Measurements from ENCODE around the gene TSPY8.
"Not testable (repeated sequence)": the region's sequence is repeated elsewhere in the genome, so short reads cannot be mapped to it uniquely, and the experiment has no call there.

The TSPY8 gene

GRCh38 chrY:9357497-9357896 lies at the start of gene TSPY8:
Gene TSPY8, plus strand, starts transcription at chrY:9357797. Its CDS starts 46 bp downstream, at chrY:9357843.
- H3K9ac ChIP-seq (ENCODE audit: low read depth in 1 of 2, low read length in 2 of 2); H3K4me1 ChIP-seq (ENCODE audit: control insufficient read depth in 1 of 2, insufficient read depth in 2 of 2, low read length in 2 of 2); H3K27me3 ChIP-seq (ENCODE audit: control insufficient read depth in 1 of 2, insufficient read depth in 2 of 2, low read length in 2 of 2); H3K36me3 ChIP-seq (ENCODE audit: control insufficient read depth in 1 of 2, insufficient read depth in 2 of 2, low read length in 2 of 2); H3K4me3 ChIP-seq (ENCODE audit: low read depth in 1 of 2, low read length in 2 of 2); H3K27ac ChIP-seq (ENCODE audit: low read depth, low read length); H3K9me3 ChIP-seq (ENCODE audit: control insufficient read depth in 1 of 2, low read length in 2 of 2): not testable (repeated sequence)

- H3K27ac ChIP-seq (ENCODE audit: low read depth, low read length) = no peak overlapping the region
- no peak overlapping the region for H3K4me3 ChIP-seq (ENCODE audit: low read depth in 1 of 2, low read length in 2 of 2)
- no peaks in the 10 kb centered on the region for H3K4me1 ChIP-seq (ENCODE audit: control insufficient read depth in 1 of 2, insufficient read depth in 2 of 2, low read length in 2 of 2)
- H3K36me3 ChIP-seq (ENCODE audit: control insufficient read depth in 1 of 2, insufficient read depth in 2 of 2, low read length in 2 of 2) = no peaks in the 10 kb centered on the region
- no peaks in the 10 kb centered on the region for H3K9me3 ChIP-seq (ENCODE audit: control insufficient read depth in 1 of 2, low read length in 2 of 2)
- H3K9ac ChIP-seq (ENCODE audit: low read depth in 1 of 2, low read length in 2 of 2) = no peak overlapping the region
- H3K27me3 ChIP-seq (ENCODE audit: control insufficient read depth in 1 of 2, insufficient read depth in 2 of 2, low read length in 2 of 2) = no peaks in the 10 kb centered on the region
These were observed 36.6 kb upstream of the TSPY8 start for GRCh38 chrY:9320996-9321395.

GRCh38 chrY:9337164-9337563 lies 20.4 kb upstream of the TSPY8 start, which contains the start of gene TSPY4:
Gene TSPY4, plus strand, starts transcription at chrY:9337464. Its CDS starts 46 bp downstream, at chrY:9337510.
- H3K36me3 ChIP-seq (ENCODE audit: control insufficient read depth in 1 of 2, insufficient read depth in 2 of 2, low read length in 2 of 2); H3K27me3 ChIP-seq (ENCODE audit: control insufficient read depth in 1 of 2, insufficient read depth in 2 of 2, low read length in 2 of 2); H3K27ac ChIP-seq (ENCODE audit: low read depth, low read length); H3K9ac ChIP-seq (ENCODE audit: low read depth in 1 of 2, low read length in 2 of 2); H3K4me1 ChIP-seq (ENCODE audit: control insufficient read depth in 1 of 2, insufficient read depth in 2 of 2, low read length in 2 of 2); H3K9me3 ChIP-seq (ENCODE audit: control insufficient read depth in 1 of 2, low read length in 2 of 2); H3K4me3 ChIP-seq (ENCODE audit: low read depth in 1 of 2, low read length in 2 of 2): not testable (repeated sequence)

- H3K4me1 ChIP-seq (ENCODE audit: control insufficient read depth in 1 of 2, insufficient read depth in 2 of 2, low read length in 2 of 2); H3K4me3 ChIP-seq (ENCODE audit: low read depth in 1 of 2, low read length in 2 of 2); H3K27ac ChIP-seq (ENCODE audit: low read depth, low read length); H3K9ac ChIP-seq (ENCODE audit: low read depth in 1 of 2, low read length in 2 of 2); H3K27me3 ChIP-seq (ENCODE audit: control insufficient read depth in 1 of 2, insufficient read depth in 2 of 2, low read length in 2 of 2); H3K36me3 ChIP-seq (ENCODE audit: control insufficient read depth in 1 of 2, insufficient read depth in 2 of 2, low read length in 2 of 2); H3K9me3 ChIP-seq (ENCODE audit: control insufficient read depth in 1 of 2, low read length in 2 of 2): not testable (repeated sequence)
These were observed 38.9 kb downstream of the TSPY8 start for GRCh38 chrY:9396527-9396926.

GRCh38 chrY:9398121-9398520 lies 40.5 kb downstream of the TSPY8 start, which contains the start of gene TSPY3:
Gene TSPY3, plus strand, starts transcription at chrY:9398421. Its CDS starts 46 bp downstream, at chrY:9398467.
- H3K4me3 ChIP-seq (ENCODE audit: low read depth in 1 of 2, low read length in 2 of 2); H3K9me3 ChIP-seq (ENCODE audit: control insufficient read depth in 1 of 2, low read length in 2 of 2): not testable (repeated sequence)

More at GRCh38 chrY:9398121-9398520, 40.5 kb downstream of the TSPY8 start, which contains the start of gene TSPY3:
- not testable (repeated sequence) for H3K9ac ChIP-seq (ENCODE audit: low read depth in 1 of 2, low read length in 2 of 2); H3K27me3 ChIP-seq (ENCODE audit: control insufficient read depth in 1 of 2, insufficient read depth in 2 of 2, low read length in 2 of 2); H3K36me3 ChIP-seq (ENCODE audit: control insufficient read depth in 1 of 2, insufficient read depth in 2 of 2, low read length in 2 of 2); H3K4me1 ChIP-seq (ENCODE audit: control insufficient read depth in 1 of 2, insufficient read depth in 2 of 2, low read length in 2 of 2); H3K27ac ChIP-seq (ENCODE audit: low read depth, low read length)

Data from duodenal mucosa (tissue), 2 donors.